Hematopoietic multipotent progenitor cell treated with erythropoietin and hydrocortisone succinate and interleukin-3 and kit ligand, for 6 days (in vitro differentiated cells): ENCODE data around the gene ZSCAN12.
"Not testable (repeated sequence)": the region's sequence is repeated elsewhere in the genome, so short reads cannot be mapped to it uniquely, and the experiment has no call there.

Experiments used
- DNase-seq: peaks from one replicate; pipeline ENCODE4 v3.0.0-alpha.2; 2015

Gene ZSCAN12

DNA sequence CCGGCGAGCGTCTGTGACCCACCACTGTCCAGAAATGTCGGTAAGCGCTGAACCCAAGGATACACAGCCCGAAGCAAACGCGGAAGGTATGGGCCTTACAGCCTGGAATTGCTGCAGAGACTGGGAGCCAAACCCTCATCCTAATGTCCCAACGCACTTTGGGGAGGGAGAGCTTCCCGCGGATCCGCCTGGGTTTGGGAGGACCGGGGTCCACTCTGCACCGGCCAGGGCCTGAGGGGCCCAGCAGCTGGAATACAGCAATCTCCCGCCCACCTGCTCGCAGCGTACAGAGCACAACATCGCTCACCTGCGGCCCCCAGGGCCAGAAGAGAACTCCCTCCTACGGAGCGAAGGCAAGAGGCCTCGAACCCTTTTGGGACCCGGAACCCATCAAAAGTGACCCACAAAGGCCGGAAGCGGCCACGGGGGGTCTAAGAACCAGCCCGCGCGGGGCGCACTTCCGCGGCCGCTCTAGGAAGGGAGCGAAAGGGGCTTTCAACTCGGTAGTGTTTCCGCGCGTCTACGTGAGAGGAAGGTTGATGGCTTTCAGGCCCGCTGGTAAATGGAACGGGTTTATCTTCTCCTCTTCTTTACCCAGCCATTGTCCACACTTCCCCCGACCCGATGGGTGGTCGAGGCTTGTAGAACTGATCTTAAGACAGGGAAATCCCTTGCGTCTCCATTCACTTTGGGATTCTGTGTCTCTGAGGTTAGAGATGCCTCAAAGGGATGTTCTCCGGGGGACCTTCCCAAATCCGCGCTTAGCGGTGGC is at the start of gene ZSCAN12:
Gene ZSCAN12, minus strand, starts transcription at position 398 of the 772 bp plus-strand sequence. CDS start 1,342 bp downstream, outside the sequence.
- peak; percentile 97 for DNase-seq

DNA sequence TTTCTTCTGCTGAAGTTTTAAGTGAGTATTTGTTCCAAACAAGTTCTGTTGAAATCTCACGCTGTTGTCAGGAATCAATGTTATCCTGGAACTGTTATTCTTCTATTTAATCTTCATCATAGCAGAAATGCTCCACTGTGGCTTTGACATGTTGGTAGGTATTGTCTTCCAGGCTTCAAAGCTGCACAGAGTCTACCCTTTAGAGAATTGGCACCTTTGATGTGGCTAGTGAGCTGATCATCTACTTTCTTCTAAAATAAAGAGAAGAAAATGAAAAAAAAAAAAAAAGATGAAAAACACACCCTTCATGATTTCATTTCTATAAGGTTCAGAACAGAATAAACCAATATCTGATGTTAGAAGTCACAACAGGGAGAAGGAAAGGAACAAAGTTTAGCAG is 49.5 kb upstream of the ZSCAN12 start:
- DNase-seq: no peak

DNA sequence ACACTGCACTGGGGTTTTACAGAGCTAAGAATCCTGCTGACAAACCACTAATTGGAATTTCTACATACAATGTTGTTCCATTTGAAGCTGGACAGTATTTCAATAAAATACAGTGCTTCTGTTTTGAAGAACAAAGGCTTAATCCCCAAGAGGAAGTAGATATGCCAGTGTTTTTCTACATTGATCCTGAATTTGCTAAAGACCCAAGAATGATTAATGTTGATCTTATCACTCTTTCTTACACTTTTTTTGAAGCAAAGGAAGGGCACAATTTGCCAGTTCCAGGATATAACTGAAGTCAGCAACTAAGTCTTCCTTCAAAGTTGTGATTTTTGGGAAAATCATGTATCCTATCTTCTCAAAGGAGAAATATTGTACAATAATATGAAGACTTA is 48.0 kb upstream of the ZSCAN12 start:
- not testable (repeated sequence) for DNase-seq

DNA sequence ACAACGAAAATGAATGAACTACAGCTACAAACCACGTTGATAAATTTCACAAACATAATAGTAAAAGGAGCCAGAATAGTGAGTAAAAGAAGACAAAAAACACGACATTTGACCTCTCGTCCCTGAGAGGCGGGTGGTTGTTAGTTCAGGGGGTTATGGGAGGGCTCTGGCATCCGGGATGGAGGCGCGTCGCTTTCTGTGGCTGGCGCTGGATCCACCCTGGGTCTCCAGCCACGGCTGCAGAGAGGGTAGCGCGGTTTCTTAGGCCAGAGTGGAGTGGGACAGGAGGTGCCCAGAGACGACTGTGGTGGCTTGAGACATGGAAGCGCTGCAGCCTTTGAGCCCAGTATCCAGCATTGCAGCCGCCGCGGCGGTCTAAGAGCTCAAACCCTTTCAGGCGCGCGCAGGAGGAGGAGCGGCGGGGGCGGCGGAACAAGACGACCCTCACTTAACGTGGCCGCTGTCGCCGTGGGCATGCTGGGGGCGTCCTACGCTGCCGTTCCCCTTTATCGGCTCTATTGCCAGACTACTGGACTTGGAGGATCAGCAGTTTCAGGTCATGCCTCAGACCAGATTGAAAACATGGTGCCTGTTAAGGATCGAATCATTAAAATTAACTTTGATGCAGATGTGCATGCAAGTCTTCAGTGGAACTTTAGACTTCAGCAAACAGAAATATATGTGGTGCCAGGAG is 47.4 kb upstream of the ZSCAN12 start:
- no peak for DNase-seq

DNA sequence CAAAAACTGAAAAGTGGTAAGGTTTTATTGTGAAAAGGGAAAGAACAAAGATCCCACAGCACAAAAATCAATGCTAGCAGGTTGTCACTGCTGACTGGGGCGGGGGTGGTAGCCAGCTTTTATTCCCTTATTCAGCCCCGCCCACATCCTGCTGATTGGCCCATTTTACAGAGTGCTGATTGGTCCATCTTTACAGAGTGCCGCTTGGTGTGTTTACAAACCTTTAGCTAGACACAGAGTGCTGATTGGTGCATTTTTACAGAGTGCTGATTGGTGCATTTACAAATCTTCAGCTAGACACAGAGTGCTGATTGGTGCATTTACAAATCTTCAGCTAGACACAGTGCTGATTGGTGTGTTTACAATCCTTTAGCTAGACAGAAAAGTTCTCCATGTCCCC is 45.2 kb upstream of the ZSCAN12 start:
- not testable (repeated sequence) for DNase-seq

DNA sequence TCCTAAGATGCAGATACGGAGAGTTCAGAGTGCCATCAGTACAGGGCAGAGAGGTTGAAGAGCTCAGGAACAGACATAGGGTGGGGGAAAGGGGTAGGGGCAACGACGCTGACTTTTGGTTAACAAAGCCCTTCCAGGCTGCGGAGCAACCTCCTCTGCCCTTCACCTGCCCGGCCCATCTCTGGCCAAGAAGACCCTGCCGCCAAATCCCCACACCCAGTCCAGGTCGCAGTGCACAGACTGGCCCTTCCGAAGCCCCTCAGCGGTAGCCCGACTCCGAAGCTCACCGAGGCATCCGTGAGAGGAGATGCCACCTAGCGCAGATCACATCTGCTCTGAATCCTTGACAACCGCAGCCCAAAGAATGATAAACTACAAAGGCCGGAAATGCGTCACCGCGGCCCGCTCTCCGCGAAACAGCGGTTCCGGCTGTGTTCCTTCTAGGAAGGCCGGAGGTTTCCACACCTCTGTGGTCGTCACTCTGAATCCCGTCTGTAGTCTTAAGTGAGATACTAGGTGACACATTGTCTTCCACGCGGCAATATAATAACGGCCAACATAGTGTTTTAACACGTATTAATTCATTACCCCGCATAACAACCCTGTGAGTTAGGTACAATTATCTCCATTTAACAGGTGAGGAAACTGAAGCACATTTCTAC is 43.7 kb upstream of the ZSCAN12 start, which contains the start of gene ZSCAN23:
Gene ZSCAN23, minus strand, starts transcription at position 380 of the 662 bp plus-strand sequence. CDS start 7,225 bp downstream, outside the sequence.
- DNase-seq: peak; percentile 87

DNA sequence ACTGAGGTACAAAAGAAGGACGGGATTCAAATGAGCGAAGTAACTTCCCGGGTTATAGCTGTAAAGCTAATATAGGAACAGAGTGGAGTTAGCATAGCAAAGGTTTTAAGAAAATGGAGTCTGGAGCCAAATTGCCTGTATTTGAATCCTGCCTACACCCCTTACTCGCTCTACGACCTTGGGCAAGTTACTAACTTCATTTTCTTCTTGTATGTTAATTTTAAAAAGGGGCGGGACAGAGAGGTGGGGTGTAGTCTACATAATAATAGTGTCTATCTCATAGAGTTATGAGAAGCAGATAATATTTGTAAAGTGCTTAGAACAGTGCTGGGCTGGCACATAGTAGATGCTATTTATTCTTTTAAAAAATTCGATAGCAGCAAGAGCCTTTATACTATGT is 43.0 kb upstream of the ZSCAN12 start:
- no peak for DNase-seq

DNA sequence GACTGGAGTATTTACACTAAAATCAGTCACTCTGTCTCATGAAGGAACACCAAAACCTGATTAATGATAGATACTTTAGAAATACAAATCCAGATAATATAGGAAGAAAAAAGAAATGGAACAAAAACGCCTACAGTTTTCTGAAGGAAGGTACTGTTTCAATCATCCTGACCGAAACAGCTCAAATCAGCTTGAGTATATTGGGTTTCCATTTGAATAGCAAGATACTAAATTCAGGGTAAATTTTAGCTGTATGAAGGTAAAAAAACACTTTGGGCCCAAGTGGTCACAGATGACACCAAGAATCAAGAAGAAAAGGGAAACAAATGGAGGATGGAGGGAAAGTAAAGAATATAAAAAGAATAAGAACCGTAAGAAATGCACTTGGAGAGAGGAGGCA is 36.9 kb upstream of the ZSCAN12 start:
- DNase-seq: no peak

DNA sequence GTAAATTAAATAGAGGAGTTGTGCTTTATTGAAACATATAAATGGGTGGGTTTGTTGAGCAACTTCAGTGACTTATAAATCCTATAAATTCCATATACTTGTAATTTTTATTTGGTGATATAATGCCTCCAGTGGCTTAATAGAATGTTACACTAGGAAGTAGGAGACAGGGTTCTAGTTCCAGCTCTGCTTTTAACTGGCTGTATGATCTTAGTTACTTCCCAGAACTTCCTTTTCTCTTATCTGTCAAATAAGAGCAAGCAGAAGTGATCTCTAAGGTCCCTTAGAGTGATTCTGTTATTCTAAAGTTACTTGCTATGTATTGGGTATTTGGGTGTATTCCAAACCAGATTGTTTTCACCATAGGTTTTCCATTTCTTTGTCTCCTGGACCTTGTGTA is 33.6 kb upstream of the ZSCAN12 start:
- peak; percentile 60 for DNase-seq

DNA sequence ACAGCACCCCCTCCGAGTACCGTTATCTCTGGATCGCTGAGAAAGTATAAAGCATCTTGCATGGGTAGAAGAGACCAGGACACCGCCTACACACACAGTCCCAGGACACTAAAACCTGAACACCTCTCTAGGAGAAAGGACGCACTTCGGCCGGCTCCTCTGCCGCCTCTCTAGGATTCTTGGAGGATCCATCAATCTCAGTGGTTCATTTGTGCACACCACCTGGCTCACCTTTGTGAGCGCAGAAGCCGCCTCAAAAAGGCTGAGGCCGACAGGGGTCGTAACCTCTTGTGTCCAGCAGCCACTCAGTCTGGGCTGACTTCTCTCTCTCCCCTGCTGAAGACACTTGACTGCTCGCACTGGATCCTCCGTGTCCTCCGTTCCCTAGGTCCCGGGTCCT is 30.2 kb upstream of the ZSCAN12 start:
- no peak for DNase-seq

DNA sequence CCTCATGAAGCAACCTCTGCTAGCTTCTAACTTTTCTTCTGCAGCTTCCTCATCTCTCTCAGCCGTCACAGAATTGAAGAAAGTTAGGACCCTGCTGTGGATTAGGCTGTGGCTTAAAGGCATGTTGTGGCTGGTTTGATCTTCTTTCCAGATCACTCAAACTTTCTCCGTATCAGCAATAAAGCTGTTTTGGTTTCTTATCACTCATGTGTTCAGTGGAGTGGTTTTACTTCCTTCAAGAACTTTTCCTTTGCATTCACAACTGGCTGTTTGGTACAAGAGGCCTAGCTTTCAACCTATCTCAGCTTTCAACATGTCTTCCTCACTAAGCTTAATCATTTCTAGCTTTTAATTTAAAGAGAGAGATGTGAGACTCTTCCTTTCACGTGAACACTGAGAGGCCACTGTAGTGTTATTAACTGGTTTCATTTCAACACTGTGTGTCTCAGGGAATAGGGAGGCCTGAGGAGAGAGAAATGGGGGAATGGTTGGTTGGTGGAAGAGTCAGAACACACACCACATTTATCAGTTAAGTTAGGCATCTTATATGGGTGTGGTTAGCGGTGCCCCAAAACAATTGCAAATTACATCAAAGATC is 26.5 kb upstream of the ZSCAN12 start:
- DNase-seq: peak; percentile 57

DNA sequence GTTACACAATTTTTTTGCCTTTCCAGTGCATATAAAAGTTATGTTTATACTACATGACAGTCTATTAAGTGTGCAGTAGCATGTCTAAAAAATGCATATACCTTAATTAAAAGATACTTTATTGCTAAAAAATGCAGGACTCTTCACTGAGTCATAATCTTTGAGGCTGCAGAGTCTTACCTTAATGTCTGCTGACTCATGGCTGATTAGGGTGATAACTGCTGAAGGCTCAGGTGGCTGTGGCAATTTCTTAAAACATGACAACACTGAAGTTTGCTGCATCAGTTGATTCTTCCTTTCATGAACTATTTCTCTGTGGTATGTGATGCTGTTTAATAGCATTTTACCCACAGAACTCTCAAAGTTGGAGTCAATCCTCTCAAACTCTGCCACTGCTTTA is 24.6 kb upstream of the ZSCAN12 start:
- DNase-seq: no peak

DNA sequence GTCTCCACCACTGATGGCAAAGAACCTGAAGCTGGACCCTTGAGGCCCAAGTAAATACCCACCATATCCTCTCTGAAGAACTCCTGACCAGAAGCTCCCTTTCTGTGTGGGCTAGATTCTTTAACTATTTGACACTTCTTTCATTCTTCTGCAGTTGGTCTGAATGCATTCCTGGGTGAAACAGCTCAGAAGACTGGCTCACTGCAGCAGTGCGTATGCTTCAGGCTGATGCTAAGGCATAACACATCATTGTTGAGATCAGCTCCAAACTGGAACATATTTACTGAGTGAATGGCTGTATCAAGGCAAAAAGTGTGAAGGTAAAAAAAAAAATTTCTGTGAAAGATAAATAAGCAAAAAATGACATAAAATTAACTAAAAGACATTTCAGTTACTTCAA is 24.0 kb upstream of the ZSCAN12 start:
- DNase-seq: no peak

DNA sequence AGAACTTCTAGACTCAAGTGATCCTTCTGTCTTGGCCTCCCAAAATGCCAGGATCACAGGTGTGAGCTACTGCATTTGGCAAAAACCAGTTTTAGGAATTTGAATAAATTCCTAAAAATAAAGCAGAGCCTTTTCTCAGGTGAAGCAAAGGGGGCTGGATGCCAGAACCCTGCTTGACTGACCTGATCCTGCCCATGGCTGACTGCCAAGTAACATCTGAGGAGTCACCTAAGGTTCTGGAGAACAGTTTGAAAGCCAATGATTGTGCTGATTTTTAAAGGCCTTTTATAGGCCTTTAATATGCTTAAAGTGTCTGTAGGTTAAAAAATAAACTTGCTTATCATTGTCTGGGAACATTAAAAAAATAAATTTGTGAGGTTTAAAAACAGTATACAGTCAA is 14.1 kb upstream of the ZSCAN12 start:
- DNase-seq: no peak

DNA sequence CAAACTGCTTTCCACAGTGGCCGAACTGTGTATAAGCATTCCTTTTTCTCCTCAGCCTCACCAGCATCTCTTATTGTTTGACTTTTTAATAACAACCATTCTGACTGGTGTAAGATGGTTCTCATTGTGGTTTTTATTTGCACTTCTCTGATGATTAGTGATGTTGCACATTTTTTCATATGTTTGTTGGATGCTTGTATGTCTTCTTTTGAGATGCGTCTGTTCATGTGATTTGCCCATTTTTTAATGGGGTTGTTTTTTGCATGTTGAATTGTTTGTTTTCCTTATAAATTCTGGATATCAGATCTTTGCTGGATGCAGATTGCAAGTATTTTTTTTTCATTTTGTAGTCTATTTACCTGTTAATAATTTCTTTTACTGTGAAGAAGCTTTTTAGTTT is 11.2 kb upstream of the ZSCAN12 start:
- no peak for DNase-seq

DNA sequence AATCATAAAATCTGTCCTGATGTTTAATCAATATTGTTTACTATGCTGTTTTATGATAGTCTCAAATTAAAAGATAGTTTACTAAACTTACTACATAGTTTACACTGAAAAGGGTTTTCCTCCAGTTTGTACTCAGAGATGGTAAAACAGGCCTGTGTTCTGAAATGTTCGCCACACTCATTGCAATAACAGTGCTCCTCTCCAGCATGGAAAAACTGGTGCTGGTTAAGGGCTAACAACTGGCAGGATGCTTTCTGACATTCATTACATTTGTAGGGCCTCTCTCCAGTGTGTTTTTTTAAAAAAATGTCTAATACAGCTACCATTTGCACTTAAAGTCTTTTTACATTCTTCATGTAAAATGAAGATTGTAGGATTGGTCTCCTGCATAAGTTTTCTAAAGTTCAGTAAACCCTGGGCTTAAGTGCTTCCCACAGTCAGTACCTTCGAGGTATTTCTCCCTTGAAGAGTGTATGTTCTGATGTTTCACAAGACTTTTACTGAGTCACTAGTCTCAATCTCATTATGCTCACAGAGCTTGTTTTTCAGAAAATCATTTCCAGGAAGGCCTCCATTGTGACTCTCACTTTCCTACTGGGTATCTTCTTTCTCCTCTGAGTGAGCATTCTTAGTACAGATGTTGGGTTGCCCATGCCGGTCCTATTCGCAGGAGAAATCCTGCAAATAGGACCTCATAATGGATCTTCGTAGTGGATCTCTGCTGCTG is 8.7 kb upstream of the ZSCAN12 start:
- no peak for DNase-seq

DNA sequence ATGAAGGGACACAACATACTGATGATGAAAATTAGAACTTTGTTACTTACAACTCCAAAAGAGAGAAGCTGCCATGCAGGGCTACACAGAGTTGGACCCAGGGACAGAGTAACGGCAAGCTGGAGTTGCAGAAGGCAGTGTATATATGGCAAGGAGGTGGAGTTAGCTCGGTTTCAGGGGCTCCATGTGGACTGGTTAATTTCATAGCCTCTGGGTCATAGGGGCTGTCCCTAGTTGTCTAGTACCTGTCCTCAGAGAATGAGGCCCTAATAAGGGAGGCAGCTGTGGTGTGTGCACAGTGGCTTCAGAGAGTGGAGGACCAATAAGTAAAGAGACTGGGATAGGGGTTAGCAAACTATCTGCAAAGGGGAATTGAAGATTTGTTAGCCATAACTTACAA is 7.9 kb upstream of the ZSCAN12 start:
- no peak for DNase-seq

DNA sequence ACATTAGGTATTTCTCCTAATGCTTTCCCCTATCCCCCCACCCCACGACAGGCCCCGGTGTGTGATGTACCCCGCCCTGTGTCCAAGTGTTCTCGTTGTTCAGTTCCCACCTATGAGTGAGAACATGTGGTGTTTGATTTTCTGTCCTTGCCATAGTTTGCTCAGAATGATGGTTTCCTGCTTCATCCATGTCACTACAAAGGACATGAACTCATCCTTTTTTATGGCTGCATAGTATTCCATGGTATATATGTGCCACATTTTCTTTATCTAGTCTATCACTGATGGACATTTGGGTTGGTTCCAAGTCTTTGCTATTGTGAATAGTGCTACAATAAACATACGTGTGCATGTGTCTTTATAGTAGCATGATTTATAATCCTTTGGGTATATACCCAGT is 4.4 kb upstream of the ZSCAN12 start:
- DNase-seq: not testable (repeated sequence)

DNA sequence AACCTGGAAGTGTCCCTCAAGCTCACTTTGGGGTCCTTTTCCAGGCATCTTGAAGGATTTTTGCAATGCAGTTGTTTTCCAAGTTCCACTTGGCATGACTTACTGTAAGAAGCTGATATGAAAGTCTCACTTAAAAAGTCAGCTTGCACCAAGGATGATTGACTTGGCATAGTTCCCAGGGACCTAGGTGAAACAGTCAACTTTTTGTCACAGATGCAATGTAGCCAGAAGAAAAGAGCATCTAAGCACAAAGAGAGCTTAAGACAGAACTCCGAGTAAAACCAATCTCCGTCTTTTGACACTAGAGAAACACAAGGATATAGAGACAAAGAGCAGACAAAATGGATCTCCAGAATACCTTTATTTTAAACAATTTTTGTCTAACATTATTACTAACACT is 2.6 kb upstream of the ZSCAN12 start:
- no peak for DNase-seq

DNA sequence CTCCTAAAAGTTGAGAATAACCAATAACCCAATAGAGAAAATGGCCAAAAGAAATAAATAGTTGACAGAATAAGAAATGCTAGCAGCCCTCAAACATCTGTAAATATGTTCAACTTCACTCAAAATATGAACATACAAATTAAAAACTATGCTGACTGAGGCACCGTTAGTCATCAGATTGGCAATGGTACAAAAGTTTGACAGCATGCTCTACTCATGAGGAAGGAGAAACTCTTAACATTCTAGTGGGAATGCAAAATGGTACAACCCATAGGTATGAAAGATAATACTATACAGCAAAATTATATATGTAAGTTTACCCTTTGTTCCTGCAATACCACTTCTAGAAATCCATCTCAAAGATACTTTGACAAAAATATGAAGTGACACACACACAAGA is 1.6 kb upstream of the ZSCAN12 start:
- DNase-seq: no peak

DNA sequence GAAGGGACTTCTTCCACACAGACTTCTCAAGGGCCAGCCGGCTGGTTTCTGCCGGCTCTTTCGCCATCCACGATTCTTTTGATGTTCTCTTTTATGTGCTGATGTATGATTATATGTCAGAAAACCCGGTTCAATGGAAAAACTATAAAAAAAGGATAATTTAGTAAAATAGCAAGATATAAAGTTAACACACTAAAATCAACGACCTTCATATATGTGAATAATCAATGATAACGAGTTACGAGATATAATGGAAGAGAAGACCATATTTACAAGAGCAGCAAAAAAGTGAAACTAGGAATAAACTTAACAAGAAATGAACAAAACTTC is 540 bp upstream of the ZSCAN12 start:
- no peak for DNase-seq

DNA sequence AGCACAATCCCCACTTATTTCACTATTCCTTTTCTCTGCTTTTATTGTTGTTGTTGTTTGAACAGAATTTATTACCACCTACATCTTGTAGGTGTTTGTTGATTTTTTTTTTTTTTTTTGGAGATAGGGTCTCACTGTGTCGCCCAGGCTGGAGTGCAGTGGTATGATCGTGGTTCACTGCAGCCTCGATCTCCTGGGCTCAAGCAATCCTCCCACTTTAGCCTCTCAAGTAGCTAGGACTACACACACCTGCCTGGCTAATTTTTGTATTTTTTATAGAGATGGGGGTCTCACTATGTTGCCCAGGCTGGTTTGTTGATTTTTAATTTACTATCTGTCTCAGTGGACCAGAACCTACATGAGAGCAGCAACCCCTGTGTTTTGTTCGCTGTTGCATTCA is 3.6 kb downstream of the ZSCAN12 start:
- no peak for DNase-seq
